ENCODE measurements around the gene RUBCN. TPM values are rescaled to one million over a fixed set of nuclear protein-coding genes. Genes with fewer than 3 reads are reported as not detected.
"Not testable (repeated sequence)": the region's sequence is repeated elsewhere in the genome, so short reads cannot be mapped to it uniquely, and the experiment has no call there.

Gene RUBCN
- total RNA-seq, 4 donors from 2014 or later: 47.8 to 99.6 (median 60.1) TPM

DNA sequence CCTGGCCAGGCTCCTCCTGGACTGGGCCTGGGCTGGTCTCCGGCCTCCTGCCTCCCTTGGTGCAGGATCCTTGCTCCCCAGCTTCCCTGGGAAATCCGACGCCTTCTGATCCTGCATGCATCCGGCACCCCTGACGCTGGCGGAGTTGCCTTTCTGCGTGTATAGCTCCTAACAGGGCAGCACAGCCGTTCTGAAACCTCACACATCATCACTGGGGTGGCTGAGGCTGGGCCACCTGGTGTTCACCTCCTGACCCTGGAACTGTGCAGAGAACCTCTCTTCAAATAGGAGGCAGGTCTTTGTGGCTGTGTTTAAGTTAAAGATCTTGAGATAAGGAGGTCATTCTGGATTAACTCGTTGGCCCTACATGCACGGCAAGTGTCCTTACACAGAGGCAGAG is 77.6 kb downstream of the RUBCN start:
- not testable (repeated sequence) for H3K9me3 ChIP-seq, ATAC-seq, H3K4me1 ChIP-seq, H3K27ac ChIP-seq, H3K27me3 ChIP-seq, H3K36me3 ChIP-seq, H3K4me3 ChIP-seq
- no CpG with 5 or more reads among the region's 10 CpGs for WGBS, 2 donors (ENCODE audit: low coverage in 1 of 2)

DNA sequence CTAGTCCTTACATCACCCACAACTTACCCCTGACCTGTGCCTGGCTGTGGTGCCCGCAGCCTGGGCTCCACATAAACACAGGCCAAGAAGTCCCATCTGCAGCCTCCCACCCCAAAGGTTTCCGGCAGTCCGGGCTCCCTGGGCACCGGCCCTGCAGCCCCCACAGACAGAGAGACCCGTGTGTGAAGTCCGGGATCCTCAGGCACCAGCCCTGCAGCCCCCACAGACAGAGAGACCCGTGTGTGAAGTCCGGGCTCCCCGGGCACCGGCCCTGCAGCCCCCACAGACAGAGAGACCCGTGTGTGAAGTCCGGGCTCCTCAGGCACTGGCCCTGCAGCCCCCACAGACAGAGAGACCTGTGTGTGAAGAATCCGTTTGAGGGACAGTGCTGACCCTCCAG is 78.0 kb downstream of the RUBCN start:
- H3K4me3 ChIP-seq, H3K4me1 ChIP-seq, H3K9me3 ChIP-seq, H3K36me3 ChIP-seq, H3K27ac ChIP-seq, H3K27me3 ChIP-seq, ATAC-seq: not testable (repeated sequence)
- WGBS, 2 donors (ENCODE audit: low coverage in 1 of 2): no CpG with 5 or more reads among the region's 13 CpGs

DNA sequence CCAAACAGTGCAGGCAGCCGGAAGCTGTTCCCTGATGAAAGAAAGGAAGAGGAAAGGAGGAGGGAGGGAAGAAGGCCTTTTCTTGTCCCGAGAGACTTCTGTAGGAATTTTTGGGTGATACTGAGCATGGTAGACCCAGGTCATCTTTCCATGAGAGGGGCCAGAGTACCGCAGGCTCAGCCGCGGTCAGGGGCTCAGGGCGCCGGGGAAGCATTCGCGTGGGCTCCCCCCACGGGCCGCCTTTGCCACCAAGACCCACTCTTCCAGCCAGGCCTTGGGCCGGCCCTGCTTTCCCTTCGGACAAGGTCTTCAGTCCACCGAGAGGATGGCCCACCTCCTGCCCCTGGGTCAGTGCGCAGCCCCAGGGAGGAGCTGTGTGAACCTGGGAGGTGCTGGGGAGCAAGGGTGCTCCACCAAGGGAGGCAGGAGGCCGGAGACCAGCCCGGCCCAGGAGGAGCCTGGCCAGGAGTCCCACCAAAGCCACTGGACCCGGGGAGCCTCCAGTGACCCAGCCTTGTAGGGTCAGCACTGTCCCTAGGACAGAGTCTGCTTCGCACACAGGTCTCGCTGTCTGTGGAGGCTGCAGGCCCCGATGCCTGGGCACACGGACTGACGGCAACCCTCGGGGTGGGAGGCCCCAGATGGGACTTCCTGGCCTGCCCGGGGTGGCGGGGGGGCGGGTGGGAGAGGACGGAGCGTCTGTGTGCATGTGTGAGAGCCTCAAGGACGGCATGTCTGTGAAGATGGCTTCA is 79.0 kb downstream of the RUBCN start:
- not testable (repeated sequence) for H3K36me3 ChIP-seq, H3K9me3 ChIP-seq, H3K27ac ChIP-seq, H3K4me3 ChIP-seq, ATAC-seq, H3K4me1 ChIP-seq, H3K27me3 ChIP-seq
- no CpG with 5 or more reads among the region's 30 CpGs for whole genome bisulfite sequencing, 2 donors (ENCODE audit: low coverage in 1 of 2)

DNA sequence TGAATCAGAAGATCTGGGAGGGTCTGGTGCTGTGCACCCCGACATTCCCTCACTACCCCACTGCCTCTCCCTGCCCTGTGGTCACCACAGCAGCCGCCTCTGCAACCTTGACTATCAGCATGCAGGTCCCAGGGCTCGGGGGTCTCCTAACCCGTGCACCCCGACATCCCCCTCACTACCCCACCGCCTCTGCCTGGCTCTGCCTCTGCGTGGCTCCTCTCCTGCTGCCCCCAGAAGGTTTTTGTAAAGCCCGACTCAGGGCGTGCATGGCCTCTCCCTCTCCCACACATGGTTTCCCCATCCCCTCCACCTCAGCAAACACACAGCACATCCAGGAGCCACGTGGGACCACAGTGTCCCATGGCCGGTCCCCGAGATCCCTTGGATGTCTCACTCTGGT is 79.7 kb downstream of the RUBCN start:
- WGBS, 2 donors (ENCODE audit: low coverage in 1 of 2): 82 to 93% methylated on average over 3 to 6 of the region's 12 CpGs
- H3K9me3 ChIP-seq, H3K27me3 ChIP-seq, H3K4me1 ChIP-seq, H3K27ac ChIP-seq, ATAC-seq, H3K4me3 ChIP-seq, H3K36me3 ChIP-seq: not testable (repeated sequence)

DNA sequence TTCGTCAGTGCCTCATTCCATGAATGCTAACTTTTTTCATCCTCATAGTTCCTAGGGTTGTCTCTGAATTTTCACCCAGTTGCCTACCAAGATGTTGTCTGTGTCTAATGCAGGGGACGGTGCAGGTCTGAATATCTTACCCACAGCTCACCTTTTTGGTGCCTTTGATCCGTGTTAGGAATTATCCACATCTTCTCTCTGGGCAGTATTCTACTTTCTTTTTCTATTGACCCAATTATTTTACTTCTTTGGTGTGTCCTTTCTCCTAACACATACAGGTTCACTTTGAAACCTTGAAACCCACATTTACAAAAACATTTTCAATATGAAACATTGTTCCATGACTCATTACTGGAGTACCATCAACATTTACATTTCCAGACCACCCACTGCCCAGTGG is 80.6 kb downstream of the RUBCN start:
- H3K36me3 ChIP-seq, H3K27ac ChIP-seq, H3K4me3 ChIP-seq, H3K9me3 ChIP-seq, H3K4me1 ChIP-seq, ATAC-seq, H3K27me3 ChIP-seq: not testable (repeated sequence)
- WGBS, 2 donors (ENCODE audit: low coverage in 1 of 2): 72% methylated on average over 3 of the region's 3 CpGs; no CpG with 5 or more reads in 1 of the 2 donors

DNA sequence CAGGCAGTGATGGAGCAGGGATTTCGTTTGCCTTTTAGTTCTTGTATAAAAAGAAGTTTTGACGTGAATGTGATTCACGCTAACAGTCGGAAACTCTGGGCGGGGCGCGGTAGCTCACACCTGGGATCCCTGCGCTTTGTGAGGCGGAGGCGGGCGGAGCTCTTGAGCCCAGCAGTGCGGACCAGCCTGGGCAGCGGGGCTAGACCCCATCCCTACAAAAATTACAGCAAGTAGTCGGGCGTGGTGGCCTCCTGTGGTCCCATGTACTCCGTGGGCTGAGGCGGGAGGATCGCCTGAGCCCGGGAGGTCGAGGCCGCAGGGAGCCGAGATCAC is 81.7 kb downstream of the RUBCN start:
- not testable (repeated sequence) for H3K36me3 ChIP-seq, H3K9me3 ChIP-seq, H3K27me3 ChIP-seq, ATAC-seq, H3K4me1 ChIP-seq, H3K27ac ChIP-seq
- H3K4me3 ChIP-seq: peak overlapping the region in 1 of 2 donors; percentile 27
- no CpG with 5 or more reads among the region's 22 CpGs for WGBS, 2 donors (ENCODE audit: low coverage in 1 of 2)

DNA sequence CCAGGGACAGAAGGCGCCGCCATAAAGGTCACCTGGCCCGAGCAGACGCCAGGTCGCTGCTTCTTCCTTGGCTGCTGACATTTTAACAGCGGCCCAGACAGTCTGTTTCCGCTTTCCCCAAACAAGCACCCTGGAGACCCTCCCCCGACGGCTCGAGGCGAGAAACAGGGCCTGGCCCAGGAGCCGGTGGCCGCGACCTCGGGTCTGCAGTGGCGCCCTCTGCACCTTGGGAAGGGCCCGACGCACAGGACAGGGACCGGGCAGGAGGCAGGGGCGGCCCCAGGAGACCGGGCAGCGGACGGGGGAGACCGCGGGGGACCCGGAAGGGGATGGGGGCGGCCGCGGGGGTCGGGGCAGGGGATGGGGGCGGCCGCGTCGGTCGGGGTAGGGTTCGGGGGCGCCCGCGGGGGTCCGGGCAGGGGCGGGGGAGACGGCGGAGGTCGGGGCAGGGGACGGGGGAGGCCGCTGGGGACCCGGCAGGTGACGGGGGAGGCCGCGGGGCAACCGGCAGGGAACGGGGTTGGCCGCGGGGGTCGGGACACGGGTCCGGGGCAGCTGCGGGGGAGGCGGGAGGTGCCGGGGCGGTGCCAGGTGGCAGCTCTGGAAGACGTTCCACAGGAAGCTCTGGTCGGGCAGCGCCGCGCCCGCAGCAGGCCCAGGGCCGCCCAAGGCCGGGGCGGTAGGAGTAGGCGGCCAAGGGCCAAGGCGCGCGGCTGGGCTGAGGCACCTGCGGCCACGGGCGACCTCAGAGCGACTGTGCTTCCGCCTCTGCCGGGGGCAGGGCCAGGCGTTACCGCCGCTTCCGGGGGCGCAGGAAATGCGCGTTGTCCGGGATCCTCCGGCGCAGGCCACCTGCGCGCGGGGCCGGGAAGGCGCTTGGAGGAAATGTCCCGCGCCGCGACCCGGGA is 82.4 kb downstream of the RUBCN start:
- ATAC-seq: peak; percentile 98
- WGBS, 2 donors (ENCODE audit: low coverage in 1 of 2): no CpG with 5 or more reads among the region's 100 CpGs
- not testable (repeated sequence) for H3K27me3 ChIP-seq, H3K36me3 ChIP-seq, H3K9me3 ChIP-seq, H3K4me1 ChIP-seq
- Histone ChIP-seq H3K4me3 (peak overlapping the region in 1 of 2 donors; percentile 46), H3K27ac (peak overlapping the region in 3 of 4 donors; percentile 72 to 78 (median 73))

DNA sequence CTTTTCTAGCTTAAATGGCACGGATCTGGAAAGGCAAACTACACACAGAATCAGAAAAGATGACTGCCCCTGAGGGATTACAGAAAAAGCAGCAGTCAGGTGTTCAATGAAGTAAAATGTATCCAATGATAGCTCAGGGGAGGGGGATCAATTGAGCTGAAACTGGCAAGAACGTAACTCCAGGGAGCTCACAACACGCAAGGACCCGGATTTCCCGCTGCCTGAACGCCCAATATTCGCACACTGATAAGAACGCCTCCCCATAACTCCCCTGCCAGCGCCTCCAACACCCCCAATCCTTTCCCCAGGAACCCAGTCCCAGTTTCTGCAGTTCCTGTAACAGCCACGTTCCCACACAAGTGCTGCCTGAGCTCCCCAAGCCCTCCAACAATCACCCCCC is 83.8 kb downstream of the RUBCN start:
- H3K27me3 ChIP-seq, H3K27ac ChIP-seq, H3K4me3 ChIP-seq, H3K36me3 ChIP-seq, H3K9me3 ChIP-seq, ATAC-seq, H3K4me1 ChIP-seq: not testable (repeated sequence)
- WGBS, 2 donors (ENCODE audit: low coverage in 1 of 2): no CpG with 5 or more reads among the region's 10 CpGs

DNA sequence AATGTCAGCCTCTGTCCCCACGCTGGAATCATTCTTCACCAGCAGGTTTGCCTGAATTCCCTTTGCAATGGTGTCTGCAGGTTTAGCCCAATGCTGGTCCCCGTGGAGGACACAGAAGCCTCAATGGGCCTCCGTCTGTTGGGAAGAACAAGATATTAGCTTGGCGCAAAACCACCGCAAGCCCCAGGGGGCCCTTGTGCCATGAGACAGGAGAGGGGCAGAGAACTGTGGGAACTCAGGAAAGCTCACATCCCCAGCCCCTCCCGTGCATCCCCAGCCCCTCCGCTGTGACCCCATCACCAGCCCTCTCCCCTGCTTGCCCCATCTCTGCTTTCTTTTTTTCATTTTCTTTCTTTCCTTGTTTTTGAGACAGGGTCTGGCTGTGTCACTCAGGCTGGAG is 89.1 kb downstream of the RUBCN start:
- not testable (repeated sequence) for H3K27ac ChIP-seq, H3K36me3 ChIP-seq, H3K4me3 ChIP-seq, ATAC-seq, H3K27me3 ChIP-seq, H3K4me1 ChIP-seq, H3K9me3 ChIP-seq
- WGBS, 2 donors (ENCODE audit: low coverage in 1 of 2): no CpG with 5 or more reads among the region's 7 CpGs

DNA sequence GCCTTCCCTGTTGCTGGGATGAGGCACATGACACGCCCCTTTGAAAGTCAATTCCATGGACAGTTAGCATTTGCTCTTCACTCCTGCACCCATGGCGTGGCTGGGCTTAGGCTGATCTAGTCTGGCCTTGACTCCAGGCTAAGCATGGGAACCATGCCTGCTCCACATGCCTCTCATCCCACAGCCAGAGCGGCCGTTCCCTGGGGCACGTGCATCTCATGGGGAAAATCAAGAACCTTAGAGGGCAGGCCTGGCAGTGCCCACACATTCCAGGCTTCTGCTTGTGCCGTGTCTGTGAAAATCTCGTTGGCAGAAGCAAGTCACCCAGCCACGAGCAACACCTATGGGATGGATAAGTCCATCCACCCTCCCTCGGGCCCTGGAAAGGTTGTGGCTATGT is 89.5 kb downstream of the RUBCN start:
- not testable (repeated sequence) for ATAC-seq

DNA sequence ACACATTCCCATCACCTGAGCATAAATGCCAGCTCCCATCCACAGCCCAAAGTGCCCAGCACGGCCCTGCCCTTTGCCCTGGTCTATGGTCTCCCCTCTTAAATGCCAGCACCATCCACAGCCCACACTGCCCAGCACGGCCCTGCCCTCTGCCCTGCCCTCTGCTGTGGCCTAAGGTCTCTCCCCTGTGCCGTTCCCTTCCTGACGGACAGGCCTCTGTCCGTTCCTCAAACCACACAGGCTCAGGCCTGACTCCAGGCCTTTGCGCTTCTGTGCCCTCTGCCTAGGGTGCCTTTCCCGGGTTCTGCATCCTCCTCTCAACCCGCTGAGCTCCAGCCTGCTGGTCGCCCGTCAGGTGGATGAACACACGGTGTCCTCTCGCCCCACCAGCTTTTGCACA is 90.4 kb downstream of the RUBCN start:
- H3K4me1 ChIP-seq, H3K9me3 ChIP-seq, H3K4me3 ChIP-seq, H3K27ac ChIP-seq, H3K27me3 ChIP-seq, ATAC-seq, H3K36me3 ChIP-seq: not testable (repeated sequence)
- whole genome bisulfite sequencing, 2 donors (ENCODE audit: low coverage in 1 of 2): 95% methylated on average over 3 to 8 of the region's 12 CpGs

More for the DNA sequence above, 89.5 kb downstream of the RUBCN start:
- H3K4me1 ChIP-seq, H3K9me3 ChIP-seq, H3K27me3 ChIP-seq, H3K36me3 ChIP-seq, H3K27ac ChIP-seq, H3K4me3 ChIP-seq: not testable (repeated sequence)
- 94% methylated on average over 3 of the region's 9 CpGs; no CpG with 5 or more reads in 1 of the 2 donors for WGBS, 2 donors (ENCODE audit: low coverage in 1 of 2)

DNA sequence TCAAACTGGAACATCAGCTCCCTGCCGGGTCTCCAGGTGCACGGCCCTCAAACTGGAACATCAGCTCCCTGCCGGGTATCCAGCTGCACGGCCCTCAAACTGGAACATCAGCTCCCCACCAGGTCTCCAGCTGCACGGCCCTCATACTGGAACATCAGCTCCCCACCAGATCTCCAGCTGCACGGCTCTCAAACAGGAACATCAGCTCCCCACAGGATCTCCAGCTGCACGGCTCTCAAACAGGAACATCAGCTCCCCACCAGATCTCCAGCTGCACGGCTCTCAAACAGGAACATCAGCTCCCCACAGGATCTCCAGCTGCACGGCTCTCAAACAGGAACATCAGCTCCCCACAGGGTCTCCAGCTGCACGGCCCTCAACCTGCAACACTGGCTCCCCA is 99.1 kb downstream of the RUBCN start:
- ATAC-seq, H3K9me3 ChIP-seq: not testable (repeated sequence)
- no CpG with 5 or more reads among the region's 10 CpGs for WGBS, 2 donors (ENCODE audit: low coverage in 1 of 2)

More for the DNA sequence above, 99.1 kb downstream of the RUBCN start:
- H3K36me3 ChIP-seq, H3K27me3 ChIP-seq, H3K4me3 ChIP-seq, H3K27ac ChIP-seq, H3K4me1 ChIP-seq: not testable (repeated sequence)

Data from gastroesophageal sphincter (tissue), 4 donors.